Measurements from ENCODE around the gene UQCRH. TPM values are rescaled to one million over a fixed set of nuclear protein-coding genes. Genes with fewer than 3 reads are reported as not detected.
A peak's percentile ranks its signal among the peaks of the same experiment; 100 is the strongest.
"Not testable (repeated sequence)": the region's sequence is repeated elsewhere in the genome, so short reads cannot be mapped to it uniquely, and the experiment has no call there.

The UQCRH gene
- total RNA-seq, 2 donors from 2014 or later, result 144 to 237 TPM

DNA sequence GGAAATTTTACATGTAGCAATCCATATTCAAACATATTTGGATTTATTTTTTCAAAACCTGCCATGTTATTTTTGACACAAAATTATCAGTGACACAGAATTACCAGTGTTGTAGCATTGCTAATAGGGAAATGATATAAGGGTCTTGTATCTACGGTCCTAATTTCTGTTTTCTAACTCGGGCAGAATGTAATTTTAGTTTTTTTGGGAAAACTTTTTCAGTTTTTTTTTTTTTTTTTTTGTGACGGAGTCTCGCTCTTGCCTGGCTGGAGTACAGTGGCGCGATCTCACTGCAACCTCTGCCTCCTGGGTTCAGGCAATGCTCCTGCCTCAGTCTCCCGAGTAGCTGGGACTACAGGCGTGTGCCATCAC lies 2.6 kb downstream of the UQCRH start:
- ATAC-seq (ENCODE audit: insufficient number of reproducible peaks, low FRiP score, low read depth) (no peak), DNase-seq (ENCODE audit: low spot score) (no peak)
- Histone ChIP-seq H3K27ac (no peak overlapping the region), H3K36me3 (peaks cover 12% of the 10 kb centered on the region), H3K27me3 (replicated peaks; ENCODE audit: insufficient read depth) (no peaks in the 10 kb centered on the region), H3K9me3 (no peaks in the 10 kb centered on the region), H3K4me1 (ENCODE audit: control insufficient read depth in 1 of 2, low read depth in 2 of 2) (peaks cover 15 to 32% of the 10 kb centered on the region in 2 donors), H3K4me3 (no peak overlapping the region)
- TF ChIP-seq, protein P1, sequence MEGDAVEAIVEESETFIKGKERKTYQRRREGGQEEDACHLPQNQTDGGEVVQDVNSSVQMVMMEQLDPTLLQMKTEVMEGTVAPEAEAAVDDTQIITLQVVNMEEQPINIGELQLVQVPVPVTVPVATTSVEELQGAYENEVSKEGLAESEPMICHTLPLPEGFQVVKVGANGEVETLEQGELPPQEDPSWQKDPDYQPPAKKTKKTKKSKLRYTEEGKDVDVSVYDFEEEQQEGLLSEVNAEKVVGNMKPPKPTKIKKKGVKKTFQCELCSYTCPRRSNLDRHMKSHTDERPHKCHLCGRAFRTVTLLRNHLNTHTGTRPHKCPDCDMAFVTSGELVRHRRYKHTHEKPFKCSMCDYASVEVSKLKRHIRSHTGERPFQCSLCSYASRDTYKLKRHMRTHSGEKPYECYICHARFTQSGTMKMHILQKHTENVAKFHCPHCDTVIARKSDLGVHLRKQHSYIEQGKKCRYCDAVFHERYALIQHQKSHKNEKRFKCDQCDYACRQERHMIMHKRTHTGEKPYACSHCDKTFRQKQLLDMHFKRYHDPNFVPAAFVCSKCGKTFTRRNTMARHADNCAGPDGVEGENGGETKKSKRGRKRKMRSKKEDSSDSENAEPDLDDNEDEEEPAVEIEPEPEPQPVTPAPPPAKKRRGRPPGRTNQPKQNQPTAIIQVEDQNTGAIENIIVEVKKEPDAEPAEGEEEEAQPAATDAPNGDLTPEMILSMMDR (IDR thresholded peaks at IDR 0.05), result no peak

DNA sequence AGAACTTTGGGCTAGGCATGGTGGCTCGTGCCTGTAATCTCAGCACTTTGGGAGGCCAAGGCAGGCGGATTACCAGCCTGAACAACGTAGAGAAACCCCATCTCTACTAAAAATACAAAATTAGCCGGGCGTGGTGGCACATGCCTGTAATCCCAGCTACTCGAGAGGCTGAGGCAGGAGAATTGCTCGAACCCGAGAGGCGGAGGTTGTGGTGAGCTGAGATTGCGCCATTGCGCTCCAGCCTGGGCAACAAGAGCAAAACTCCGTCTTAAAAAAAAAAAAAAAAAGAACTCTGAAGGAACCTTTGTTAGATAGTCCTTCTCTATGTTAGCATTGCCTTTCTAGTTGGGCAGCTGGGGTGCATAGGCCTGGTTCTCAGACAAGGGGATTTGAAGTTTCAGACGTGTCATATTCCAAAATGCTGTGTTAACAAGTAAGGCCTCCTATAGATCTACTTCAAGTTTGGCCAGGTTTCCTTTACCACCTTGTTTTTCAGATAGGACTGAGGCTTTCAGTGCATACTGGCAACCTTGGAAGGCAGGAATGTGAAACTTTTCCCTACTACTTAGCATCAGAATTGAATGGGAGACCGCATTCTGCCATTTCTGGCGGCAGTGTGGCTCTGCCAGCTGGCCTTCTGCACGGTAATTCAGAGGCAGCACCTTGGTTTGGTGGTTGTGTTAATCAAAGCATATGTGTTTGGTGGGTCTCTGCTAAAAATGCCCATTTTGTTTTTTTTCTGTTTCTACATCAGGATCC lies 6.1 kb downstream of the UQCRH start:
- ATAC-seq (ENCODE audit: insufficient number of reproducible peaks, low FRiP score, low read depth) (no peak), DNase-seq (ENCODE audit: low spot score) (no peak)
- no peaks in the 10 kb centered on the region for H3K9me3 ChIP-seq
- H3K27me3 ChIP-seq (replicated peaks; ENCODE audit: insufficient read depth), result no peaks in the 10 kb centered on the region
- H3K4me1 ChIP-seq (ENCODE audit: control insufficient read depth in 1 of 2, low read depth in 2 of 2), result peaks cover 6 to 23% of the 10 kb centered on the region in 2 donors
- TF ChIP-seq, protein P1 (IDR thresholded peaks at IDR 0.05), result no peak
- no peak overlapping the region for H3K27ac ChIP-seq
- H3K36me3 ChIP-seq, result peaks cover 36% of the 10 kb centered on the region
- no peak overlapping the region for H3K4me3 ChIP-seq

DNA sequence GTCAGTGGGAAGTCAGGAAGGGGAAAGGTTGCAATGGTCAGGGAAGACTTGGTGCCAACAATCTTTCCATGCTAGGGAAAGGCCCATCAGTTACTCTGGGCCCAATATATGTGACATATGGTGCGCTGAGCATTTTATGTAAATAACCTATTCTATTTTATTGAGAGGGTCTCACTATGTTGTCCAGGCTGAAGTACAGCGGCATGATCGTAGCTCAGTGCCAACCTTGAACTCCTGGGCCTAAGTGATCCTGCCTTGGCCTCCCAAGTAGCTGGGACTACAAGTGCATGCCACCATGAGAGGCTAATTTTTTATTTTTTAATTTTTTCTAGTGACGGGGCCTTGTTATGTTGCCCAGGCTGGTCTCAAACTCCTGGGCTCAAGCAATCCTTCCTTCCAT lies 6.8 kb downstream of the UQCRH start:
- Histone ChIP-seq H3K9me3 (no peaks in the 10 kb centered on the region), H3K4me3 (no peak overlapping the region), H3K4me1 (ENCODE audit: control insufficient read depth in 1 of 2, low read depth in 2 of 2) (peaks cover 0 to 23% of the 10 kb centered on the region in 2 donors), H3K36me3 (peaks cover 36% of the 10 kb centered on the region), H3K27me3 (replicated peaks; ENCODE audit: insufficient read depth) (no peaks in the 10 kb centered on the region), H3K27ac (no peak overlapping the region)
- DNase-seq (ENCODE audit: low spot score) (no peak), ATAC-seq (ENCODE audit: insufficient number of reproducible peaks, low FRiP score, low read depth) (no peak)
- TF ChIP-seq, protein P1 (IDR thresholded peaks at IDR 0.05), result no peak

DNA sequence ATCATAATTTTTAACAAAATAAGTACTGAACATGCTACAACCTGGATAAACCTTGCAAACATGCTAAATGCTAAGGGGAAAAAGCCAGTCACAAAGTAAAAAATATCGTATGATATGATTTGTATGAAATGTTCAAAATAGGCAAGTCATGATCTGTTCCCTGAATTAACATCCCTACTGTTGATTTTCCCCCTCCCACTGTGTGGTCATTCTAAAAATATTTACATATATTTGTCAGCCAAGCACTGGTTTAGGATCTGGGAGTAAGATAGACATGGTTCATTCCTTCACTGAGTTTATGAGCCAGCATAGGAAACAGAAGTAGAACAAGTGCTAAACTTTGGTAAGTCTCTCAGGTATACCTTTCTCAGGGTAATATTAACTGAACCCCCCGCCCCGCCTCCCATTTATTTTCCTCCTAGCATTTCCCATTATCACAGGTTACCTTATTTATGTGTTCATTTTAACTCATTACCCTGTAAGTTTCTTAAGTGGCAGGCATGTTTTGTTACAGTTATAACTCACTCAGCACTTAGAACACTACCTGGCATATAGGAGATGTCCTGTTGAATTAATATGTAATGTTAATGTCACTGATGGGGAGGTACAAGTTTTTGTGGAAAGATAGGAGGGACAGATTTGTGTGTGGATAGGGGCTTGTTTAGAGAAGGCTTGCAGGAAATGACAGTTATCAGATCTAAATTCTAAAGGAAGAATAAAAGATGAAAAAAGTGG lies 12.3 kb downstream of the UQCRH start:
- Histone ChIP-seq H3K4me3 (no peak overlapping the region), H3K27ac (peak overlapping the region; percentile 28 to 68), H3K27me3 (replicated peaks; ENCODE audit: insufficient read depth) (no peaks in the 10 kb centered on the region), H3K9me3 (no peaks in the 10 kb centered on the region), H3K4me1 (ENCODE audit: control insufficient read depth in 1 of 2, low read depth in 2 of 2) (peaks cover 0 to 16% of the 10 kb centered on the region in 2 donors), H3K36me3 (peaks cover 31% of the 10 kb centered on the region)
- ATAC-seq (ENCODE audit: insufficient number of reproducible peaks, low FRiP score, low read depth) (peak; percentile 90), DNase-seq (ENCODE audit: low spot score) (no peak)
- TF ChIP-seq, protein P1 (IDR thresholded peaks at IDR 0.05), result no peak

DNA sequence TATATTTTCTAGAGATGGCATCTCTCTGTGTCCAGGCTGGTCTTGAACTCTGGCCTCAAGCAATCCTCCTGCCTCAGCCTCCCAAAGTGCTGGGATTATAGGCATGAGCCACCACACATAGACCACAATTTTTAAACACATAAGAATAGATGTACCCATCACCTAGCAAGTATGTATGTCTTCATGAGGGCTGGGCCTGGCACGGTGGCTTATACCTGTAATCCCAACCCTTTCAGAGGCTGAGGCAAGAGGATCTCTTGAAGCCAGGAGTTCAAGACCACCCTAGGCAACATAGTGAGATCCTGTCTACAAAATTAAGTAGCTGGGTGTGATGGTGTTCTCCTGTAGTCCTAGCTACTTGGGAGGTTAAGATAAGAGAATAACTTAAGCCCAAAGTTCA lies 13.8 kb downstream of the UQCRH start:
- no peak overlapping the region for H3K4me3 ChIP-seq
- H3K27me3 ChIP-seq (replicated peaks; ENCODE audit: insufficient read depth), result no peaks in the 10 kb centered on the region
- no peaks in the 10 kb centered on the region for H3K9me3 ChIP-seq
- H3K36me3 ChIP-seq, result peaks cover 17% of the 10 kb centered on the region
- DNase-seq (ENCODE audit: low spot score) (no peak), ATAC-seq (ENCODE audit: insufficient number of reproducible peaks, low FRiP score, low read depth) (no peak)
- no peak overlapping the region for H3K27ac ChIP-seq
- TF ChIP-seq, protein P1 (IDR thresholded peaks at IDR 0.05), result no peak
- H3K4me1 ChIP-seq (ENCODE audit: control insufficient read depth in 1 of 2, low read depth in 2 of 2), result peaks cover 0 to 16% of the 10 kb centered on the region in 2 donors

DNA sequence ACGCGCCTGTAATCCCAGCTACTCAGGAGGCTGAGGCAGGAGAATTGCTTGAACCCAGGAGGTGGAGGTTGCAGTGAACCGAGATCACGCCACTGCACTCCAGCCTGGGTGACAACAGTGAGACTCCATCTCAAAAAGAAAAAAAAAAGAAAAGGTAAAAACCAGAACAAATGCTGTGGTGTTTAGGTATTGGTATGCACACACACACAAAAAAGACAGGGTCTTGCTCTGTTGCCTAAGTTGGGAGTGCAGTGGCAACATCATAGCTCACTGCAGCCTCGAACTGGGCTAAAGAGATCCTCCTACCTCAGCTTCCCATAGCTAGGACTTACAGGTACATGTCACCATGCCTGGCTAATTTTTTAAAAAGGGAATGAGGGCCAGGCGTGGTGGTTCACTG lies 15.8 kb downstream of the UQCRH start:
- ATAC-seq (ENCODE audit: insufficient number of reproducible peaks, low FRiP score, low read depth); H3K36me3 ChIP-seq; H3K9me3 ChIP-seq; H3K27ac ChIP-seq; H3K27me3 ChIP-seq (replicated peaks; ENCODE audit: insufficient read depth); H3K4me3 ChIP-seq; DNase-seq (ENCODE audit: low spot score): not testable (repeated sequence)
- peaks cover 0 to 16% of the 10 kb centered on the region in 2 donors for H3K4me1 ChIP-seq (ENCODE audit: control insufficient read depth in 1 of 2, low read depth in 2 of 2)

DNA sequence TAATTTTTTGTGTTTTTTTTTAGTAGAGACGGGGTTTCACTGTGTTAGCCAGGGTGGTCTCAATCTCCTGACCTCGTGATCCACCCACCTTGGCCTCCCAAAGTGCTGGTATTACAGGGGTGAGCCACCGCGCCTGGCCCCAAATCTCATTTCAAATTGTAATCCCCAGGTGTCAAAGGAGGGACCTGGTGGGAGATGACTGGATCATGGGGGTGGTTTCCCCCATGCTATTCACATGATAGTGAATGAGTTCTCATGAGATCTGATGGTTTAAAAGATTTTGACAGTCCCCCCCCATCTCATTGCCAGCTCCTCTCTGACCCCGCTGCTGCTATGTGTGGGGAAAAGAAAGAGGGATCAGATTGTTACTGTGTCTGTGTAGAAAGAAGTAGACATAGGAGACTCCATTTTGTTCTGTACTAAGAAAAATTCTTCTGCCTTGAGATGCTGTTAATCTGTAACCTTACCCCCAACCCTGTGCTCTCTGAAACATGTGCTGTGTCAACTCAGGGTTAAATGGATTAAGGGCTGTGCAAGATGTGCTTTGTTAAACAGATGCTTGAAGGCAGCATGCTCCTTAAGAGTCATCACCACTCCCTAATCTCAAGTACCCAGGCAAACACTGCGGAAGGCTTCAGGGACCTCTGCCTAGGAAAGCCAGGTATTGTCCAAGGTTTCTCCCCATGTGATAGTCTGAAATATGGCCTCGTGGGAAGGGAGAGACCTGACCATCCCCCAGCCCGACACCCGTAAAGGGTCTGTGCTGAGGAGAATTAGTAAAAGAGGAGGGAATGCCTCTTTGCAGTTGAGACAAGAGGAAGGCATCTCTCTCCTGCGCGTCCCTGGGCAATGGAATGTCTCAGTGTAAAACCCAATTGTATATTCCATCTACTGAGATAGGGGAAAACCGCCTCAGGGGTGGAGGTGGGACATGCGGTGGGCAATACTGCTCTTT lies 16.7 kb downstream of the UQCRH start:
- not testable (repeated sequence) for H3K4me3 ChIP-seq; H3K27me3 ChIP-seq (replicated peaks; ENCODE audit: insufficient read depth); ATAC-seq (ENCODE audit: insufficient number of reproducible peaks, low FRiP score, low read depth); H3K4me1 ChIP-seq (ENCODE audit: control insufficient read depth in 1 of 2, low read depth in 2 of 2); DNase-seq (ENCODE audit: low spot score); H3K9me3 ChIP-seq; H3K36me3 ChIP-seq; H3K27ac ChIP-seq

Measured in thoracic aorta (tissue), 2 donors.